Measurements from ENCODE around the gene PVALEF. TPM values are rescaled to one million over a fixed set of nuclear protein-coding genes. Genes with fewer than 3 reads are reported as not detected.

The PVALEF gene
- total RNA-seq, 1 experiment from 2014 or later, result not detected

- H2BK15ac ChIP-seq (ENCODE audit: low read depth, low read length), result no peak overlapping the region
- Mint-ChIP-seq H3K4me1 (peaks cover 2 to 4% of the 10 kb centered on the region in 2 experiments; a peak in 1 of 4 replicates), H3K27ac (no peak overlapping the region), H3K9me3 (no peaks in the 10 kb centered on the region), H3K27me3 (ENCODE audit: low read depth) (no peaks in the 10 kb centered on the region; the same call in 1 of the 2 replicates), H3K4me3 (no peak overlapping the region), H3K36me3 (ENCODE audit: insufficient read depth in 1 of 3, low read depth in 3 of 3) (no peaks in the 10 kb centered on the region)
- H2BK12ac ChIP-seq (ENCODE audit: insufficient read length, low read depth, low read length), result no peak overlapping the region
- H3K4me1 ChIP-seq (ENCODE audit: insufficient read depth, low read length), result no peaks in the 10 kb centered on the region
- no peaks in the 10 kb centered on the region for H4K20me1 ChIP-seq (ENCODE audit: control insufficient read depth, insufficient read depth, insufficient read length)
- H2BK20ac ChIP-seq (ENCODE audit: low read depth, low read length, poor library complexity, severe bottlenecking), result no peak overlapping the region
- no peak overlapping the region for H3K9ac ChIP-seq (ENCODE audit: extremely low read depth, insufficient read length, low read length)
- no peak overlapping the region for H4K8ac ChIP-seq (replicated peaks; ENCODE audit: insufficient read length, low read depth, low read length)
- H3K14ac ChIP-seq (ENCODE audit: insufficient read depth, low read length), result no peak overlapping the region
- H3T11ph ChIP-seq (ENCODE audit: low read length), result no peak overlapping the region
- H2BK120ac ChIP-seq (ENCODE audit: low read depth, low read length, poor library complexity, severe bottlenecking), result no peak overlapping the region
- WGBS (ENCODE audit: extremely low coverage, insufficient read length, low lambda C conversion rate), result no CpG with 5 or more reads among the region's 19 CpGs
- no peaks in the 10 kb centered on the region for H3K23me2 ChIP-seq (ENCODE audit: insufficient read length, low read depth, low read length, poor library complexity, severe bottlenecking)
- H3K4ac ChIP-seq (ENCODE audit: low read depth, low read length), result no peak overlapping the region
- H3K9me3 ChIP-seq (ENCODE audit: control insufficient read depth, low read depth, low read length), result no peaks in the 10 kb centered on the region
- no peak overlapping the region for H2BK5ac ChIP-seq (ENCODE audit: insufficient read length, low read length)
- no peak overlapping the region for H2AK5ac ChIP-seq (ENCODE audit: insufficient read length, low read length)
- H3K18ac ChIP-seq (ENCODE audit: insufficient read length, low read depth, low read length), result no peak overlapping the region
- H3K27me3 ChIP-seq (ENCODE audit: insufficient read depth, low read length), result no peaks in the 10 kb centered on the region
- no peak overlapping the region for H3K23ac ChIP-seq (ENCODE audit: insufficient read length, low read depth, low read length)
- no peak overlapping the region for H4K91ac ChIP-seq (ENCODE audit: insufficient read length, low read depth, low read length)
- TF ChIP-seq CTCF (conservative IDR thresholded peaks at IDR 0.05), result no peak
- no peaks in the 10 kb centered on the region for H3K79me2 ChIP-seq (ENCODE audit: insufficient read depth, low read length)
- H3K79me1 ChIP-seq (ENCODE audit: insufficient read depth, low read depth, low read length, poor library complexity, severe bottlenecking), result no peaks in the 10 kb centered on the region
- H4K5ac ChIP-seq (ENCODE audit: insufficient read length, low read depth, low read length), result no peak overlapping the region
- H3K4me2 ChIP-seq (ENCODE audit: insufficient read depth, insufficient read length, low read length), result no peak overlapping the region
- no peak overlapping the region for H3K27ac ChIP-seq (ENCODE audit: insufficient read length, low read depth, low read length)
- no peak overlapping the region for H2AFZ ChIP-seq (ENCODE audit: low read length)
- no peak overlapping the region for H3K56ac ChIP-seq (ENCODE audit: insufficient read length, low read depth, low read length)
- DNase-seq, result no peak
Observed at GRCh38 chr17:81181811-81182185, 16.5 kb downstream of the PVALEF start.

All from H9 (cell line).